Karpas-422 (cell line): ENCODE measurements around the gene XRCC6. TPM values are rescaled to one million over a fixed set of nuclear protein-coding genes. Genes with fewer than 3 reads are reported as not detected.
"Not testable (repeated sequence)": the region's sequence is repeated elsewhere in the genome, so short reads cannot be mapped to it uniquely, and the experiment has no call there.

ENCODE experiments used
- DNase-seq: peaks from one replicate; pipeline ENCODE4 v3.0.0-alpha.2; 2015
- H2AFZ ChIP-seq: fragments of 200-600 bp; sonication (generic); 2 replicates; pipeline ENCODE4 v1.6.1; 2014; ENCODE audit warnings: antibody characterized with exemption, low read length, mixed read lengths
- H3K27ac ChIP-seq: fragments of 200-600 bp; sonication (generic); 2 replicates; pipeline ENCODE4 v1.5.1; 2014; ENCODE audit warnings: mild to moderate bottlenecking, low read length, moderate library complexity
- H3K27me3 ChIP-seq: fragments of 200-600 bp; sonication (generic); 2 replicates; pipeline ENCODE4 v1.6.1; 2014; ENCODE audit warnings: low read length, mixed read lengths
- H3K36me3 ChIP-seq: fragments of 200-600 bp; sonication (generic); 2 replicates; pipeline ENCODE4 v1.6.1; 2014; ENCODE audit warnings: low read length, mixed read lengths; ENCODE audit not compliant: insufficient read depth
- H3K4me1 ChIP-seq: fragments of 200-600 bp; sonication (generic); 2 replicates; pipeline ENCODE4 v1.6.1; 2014; ENCODE audit warnings: mild to moderate bottlenecking, low read length, mixed read lengths
- H3K4me2 ChIP-seq: fragments of 200-600 bp; sonication (generic); 2 replicates; pipeline ENCODE4 v1.6.1; 2014; ENCODE audit warnings: low read length, low read depth, mild to moderate bottlenecking; ENCODE audit not compliant: poor library complexity, severe bottlenecking
- H3K4me3 ChIP-seq: fragments of 200-600 bp; sonication (generic); 2 replicates; pipeline ENCODE4 v1.5.1; 2014; ENCODE audit warnings: mild to moderate bottlenecking, antibody characterized with exemption, low read length, mixed read lengths
- H3K79me2 ChIP-seq: fragments of 200-600 bp; sonication (generic); 2 replicates; pipeline ENCODE4 v1.6.1; 2014; ENCODE audit warnings: mild to moderate bottlenecking, low read length, mixed read lengths
- H3K9ac ChIP-seq: fragments of 200-600 bp; sonication (generic); 2 replicates; pipeline ENCODE4 v1.6.0; 2014; ENCODE audit warnings: low read length
- H3K9me2 ChIP-seq: fragments of 200-600 bp; sonication (generic), shearing (Covaris generic); replicated peaks from 2 replicates; pipeline ENCODE4 v1.6.0; 2014; ENCODE audit warnings: mild to moderate bottlenecking, low read length, moderate library complexity; ENCODE audit not compliant: insufficient read depth
- H3K9me3 ChIP-seq: fragments of 300-700, 200-600 bp; sonication (generic); 2 replicates; pipeline ENCODE4 v1.6.1; 2014; ENCODE audit warnings: low read length, mixed read lengths
- H4K20me1 ChIP-seq: fragments of 200-600 bp; sonication (generic); 2 replicates; pipeline ENCODE4 v1.6.1; 2014; ENCODE audit warnings: mild to moderate bottlenecking, antibody characterized with exemption, low read length, low read depth; ENCODE audit not compliant: insufficient read depth
- total RNA-seq: library from RNA; depleted of rRNA; stranded (reverse); fragments of >200 nt; shearing (Covaris generic); gene quantifications from 2 replicates; pipeline ENCODE4 v1.2.3, GENCODE V29; 2014; ENCODE audit warnings: low replicate concordance

Gene XRCC6
- total RNA-seq, 1 experiment from 2014 or later = 173 TPM

DNA sequence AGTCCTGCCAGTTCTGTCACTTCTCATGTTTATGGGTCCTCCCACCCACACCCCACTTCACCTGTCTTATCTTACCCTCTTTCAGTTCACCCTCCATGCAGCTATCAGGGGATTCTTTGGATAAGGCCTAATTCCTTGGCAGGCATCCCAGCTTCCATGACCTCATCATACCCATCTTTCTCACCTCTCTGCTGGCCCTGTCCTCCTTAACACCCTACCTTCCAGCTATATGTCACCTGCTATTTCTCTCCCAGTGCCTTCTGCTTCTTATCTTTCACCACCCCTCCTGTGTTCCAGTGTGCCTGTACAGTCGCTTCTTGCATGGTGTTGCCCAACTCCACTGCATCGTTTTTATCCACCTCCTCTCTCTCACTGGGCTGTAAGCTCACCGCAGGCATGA lies 39.3 kb downstream of the XRCC6 start:
- Histone ChIP-seq H3K9me2 (no peaks in the 10 kb centered on the region), H3K9ac (no peak overlapping the region), H3K36me3 (peaks cover 52% of the 10 kb centered on the region), H2AFZ (no peak overlapping the region), H3K27me3 (no peaks in the 10 kb centered on the region), H3K4me3 (no peak overlapping the region), H3K79me2 (no peaks in the 10 kb centered on the region), H4K20me1 (no peaks in the 10 kb centered on the region), H3K9me3 (no peaks in the 10 kb centered on the region), H3K27ac (no peak overlapping the region), H3K4me1 (no peaks in the 10 kb centered on the region), H3K4me2 (no peak overlapping the region)
- no peak for DNase-seq

DNA sequence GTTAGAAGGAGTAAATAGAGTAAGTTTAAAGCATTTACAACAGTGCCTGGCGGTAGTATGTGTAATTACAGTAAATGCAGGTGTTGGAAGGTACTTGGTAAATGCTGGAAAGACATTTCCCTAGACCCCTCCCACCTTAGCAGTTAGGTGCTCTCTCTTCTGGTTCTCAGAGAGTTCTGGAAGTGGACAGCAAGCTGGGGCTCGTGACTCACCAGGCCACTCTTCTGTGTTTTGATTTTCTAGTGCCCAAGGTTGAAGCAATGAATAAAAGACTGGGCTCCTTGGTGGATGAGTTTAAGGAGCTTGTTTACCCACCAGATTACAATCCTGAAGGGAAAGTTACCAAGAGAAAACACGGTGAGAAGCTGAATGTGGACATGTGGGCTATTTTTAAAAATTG lies 40.0 kb downstream of the XRCC6 start:
- no peak overlapping the region for H2AFZ ChIP-seq

DNA sequence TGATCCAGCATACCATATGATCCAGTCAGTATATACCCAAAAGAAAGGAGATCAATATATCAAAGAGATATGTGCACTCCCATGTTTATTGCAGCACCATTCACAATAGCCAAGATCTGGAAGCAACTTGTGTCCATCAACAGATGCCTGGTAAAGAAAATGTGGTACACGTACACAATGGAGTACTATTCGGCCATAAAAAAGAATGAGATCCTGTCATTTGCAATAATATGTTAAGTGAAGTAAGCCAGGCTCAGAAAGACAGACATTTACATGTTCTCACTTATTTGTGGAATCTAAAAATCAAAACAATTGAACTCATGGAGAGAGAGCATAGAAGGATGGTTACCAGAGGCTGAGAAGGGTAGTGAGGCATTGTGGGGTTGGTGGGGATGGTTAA lies 40.6 kb downstream of the XRCC6 start:
- H3K79me2 ChIP-seq = no peaks in the 10 kb centered on the region
- H3K27ac ChIP-seq = no peak overlapping the region
- peaks cover 4% of the 10 kb centered on the region for H3K4me1 ChIP-seq
- H4K20me1 ChIP-seq = no peaks in the 10 kb centered on the region
- H3K9ac ChIP-seq = no peak overlapping the region
- DNase-seq = no peak
- H3K27me3 ChIP-seq = no peaks in the 10 kb centered on the region
- no peaks in the 10 kb centered on the region for H3K9me3 ChIP-seq
- no peak overlapping the region for H3K4me2 ChIP-seq
- peaks cover 48% of the 10 kb centered on the region for H3K36me3 ChIP-seq
- H3K9me2 ChIP-seq = no peaks in the 10 kb centered on the region
- no peak overlapping the region for H2AFZ ChIP-seq
- no peak overlapping the region for H3K4me3 ChIP-seq

More for the DNA sequence above, 40.0 kb downstream of the XRCC6 start:
- Histone ChIP-seq H3K9me3 (no peaks in the 10 kb centered on the region), H3K79me2 (no peaks in the 10 kb centered on the region), H3K4me1 (no peaks in the 10 kb centered on the region), H3K4me2 (no peak overlapping the region), H3K36me3 (peaks cover 48% of the 10 kb centered on the region), H3K27ac (no peak overlapping the region), H3K9ac (no peak overlapping the region), H3K27me3 (no peaks in the 10 kb centered on the region), H3K9me2 (no peaks in the 10 kb centered on the region), H4K20me1 (no peaks in the 10 kb centered on the region), H3K4me3 (no peak overlapping the region)
- DNase-seq = no peak

DNA sequence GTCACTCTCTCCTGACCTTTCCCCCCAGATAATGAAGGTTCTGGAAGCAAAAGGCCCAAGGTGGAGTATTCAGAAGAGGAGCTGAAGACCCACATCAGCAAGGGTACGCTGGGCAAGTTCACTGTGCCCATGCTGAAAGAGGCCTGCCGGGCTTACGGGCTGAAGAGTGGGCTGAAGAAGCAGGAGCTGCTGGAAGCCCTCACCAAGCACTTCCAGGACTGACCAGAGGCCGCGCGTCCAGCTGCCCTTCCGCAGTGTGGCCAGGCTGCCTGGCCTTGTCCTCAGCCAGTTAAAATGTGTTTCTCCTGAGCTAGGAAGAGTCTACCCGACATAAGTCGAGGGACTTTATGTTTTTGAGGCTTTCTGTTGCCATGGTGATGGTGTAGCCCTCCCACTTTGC lies 42.5 kb downstream of the XRCC6 start:
- H3K9me3 ChIP-seq, H3K4me2 ChIP-seq, H3K9me2 ChIP-seq, H3K79me2 ChIP-seq, H2AFZ ChIP-seq, DNase-seq, H3K9ac ChIP-seq, H3K27me3 ChIP-seq, H4K20me1 ChIP-seq, H3K4me3 ChIP-seq, H3K27ac ChIP-seq: not testable (repeated sequence)
- H3K36me3 ChIP-seq = peaks cover 39% of the 10 kb centered on the region
- H3K4me1 ChIP-seq = peaks cover 15% of the 10 kb centered on the region

DNA sequence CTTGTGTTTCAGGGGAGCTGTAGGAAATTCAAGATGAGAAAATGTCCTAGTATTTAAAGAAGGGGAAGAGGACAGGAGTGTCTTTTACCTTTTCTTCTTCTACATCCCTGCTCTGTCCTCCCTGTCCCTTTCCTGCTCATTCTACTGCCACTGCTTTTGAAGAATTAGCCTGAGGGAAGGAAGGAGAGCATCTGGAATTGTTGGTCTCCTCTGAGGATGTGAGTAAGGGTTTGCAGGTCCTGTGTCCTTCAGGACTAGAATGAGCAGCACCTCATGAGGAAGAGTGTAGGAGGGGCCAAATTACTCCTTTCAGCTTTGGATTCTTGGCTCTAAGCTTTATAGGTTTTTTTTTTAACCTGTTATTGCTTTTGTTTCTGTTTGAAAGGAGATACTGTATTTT lies 43.4 kb downstream of the XRCC6 start:
- Histone ChIP-seq H4K20me1 (no peaks in the 10 kb centered on the region), H3K9me3 (no peaks in the 10 kb centered on the region), H3K9me2 (no peaks in the 10 kb centered on the region), H3K79me2 (no peaks in the 10 kb centered on the region), H3K4me3 (no peak overlapping the region), H3K36me3 (peaks cover 35% of the 10 kb centered on the region), H3K27ac (no peak overlapping the region), H3K9ac (no peak overlapping the region), H3K4me1 (peaks cover 15% of the 10 kb centered on the region), H3K27me3 (no peaks in the 10 kb centered on the region), H3K4me2 (no peak overlapping the region), H2AFZ (no peak overlapping the region)
- no peak for DNase-seq

DNA sequence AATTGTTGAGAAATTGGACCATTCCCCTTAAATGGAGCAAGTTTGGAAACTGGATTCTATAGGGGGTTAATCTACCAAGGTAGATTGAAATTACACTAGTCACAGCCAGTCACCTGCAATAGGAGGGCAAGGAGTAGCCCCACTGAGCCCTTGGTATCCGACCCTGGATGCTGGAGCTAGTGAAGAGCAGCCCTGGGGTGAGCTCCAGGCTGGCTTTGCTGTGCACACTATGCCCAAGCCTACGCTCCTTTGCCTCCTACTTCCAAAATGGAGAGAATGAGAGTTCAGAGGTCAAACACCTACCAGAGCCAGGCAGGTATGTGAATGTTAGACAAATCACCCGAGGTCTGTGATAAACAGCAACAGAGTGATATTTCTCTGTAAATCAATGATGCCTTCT lies 43.9 kb downstream of the XRCC6 start:
- no peak overlapping the region for H3K4me3 ChIP-seq
- H3K9me3 ChIP-seq = no peaks in the 10 kb centered on the region
- peaks cover 34% of the 10 kb centered on the region for H3K36me3 ChIP-seq
- H3K79me2 ChIP-seq = no peaks in the 10 kb centered on the region
- H2AFZ ChIP-seq = no peak overlapping the region
- H3K9me2 ChIP-seq = no peaks in the 10 kb centered on the region
- no peak for DNase-seq
- H3K4me2 ChIP-seq = no peak overlapping the region
- H3K27ac ChIP-seq = no peak overlapping the region
- H4K20me1 ChIP-seq = no peaks in the 10 kb centered on the region
- no peaks in the 10 kb centered on the region for H3K27me3 ChIP-seq
- no peak overlapping the region for H3K9ac ChIP-seq
- H3K4me1 ChIP-seq = peaks cover 15% of the 10 kb centered on the region

DNA sequence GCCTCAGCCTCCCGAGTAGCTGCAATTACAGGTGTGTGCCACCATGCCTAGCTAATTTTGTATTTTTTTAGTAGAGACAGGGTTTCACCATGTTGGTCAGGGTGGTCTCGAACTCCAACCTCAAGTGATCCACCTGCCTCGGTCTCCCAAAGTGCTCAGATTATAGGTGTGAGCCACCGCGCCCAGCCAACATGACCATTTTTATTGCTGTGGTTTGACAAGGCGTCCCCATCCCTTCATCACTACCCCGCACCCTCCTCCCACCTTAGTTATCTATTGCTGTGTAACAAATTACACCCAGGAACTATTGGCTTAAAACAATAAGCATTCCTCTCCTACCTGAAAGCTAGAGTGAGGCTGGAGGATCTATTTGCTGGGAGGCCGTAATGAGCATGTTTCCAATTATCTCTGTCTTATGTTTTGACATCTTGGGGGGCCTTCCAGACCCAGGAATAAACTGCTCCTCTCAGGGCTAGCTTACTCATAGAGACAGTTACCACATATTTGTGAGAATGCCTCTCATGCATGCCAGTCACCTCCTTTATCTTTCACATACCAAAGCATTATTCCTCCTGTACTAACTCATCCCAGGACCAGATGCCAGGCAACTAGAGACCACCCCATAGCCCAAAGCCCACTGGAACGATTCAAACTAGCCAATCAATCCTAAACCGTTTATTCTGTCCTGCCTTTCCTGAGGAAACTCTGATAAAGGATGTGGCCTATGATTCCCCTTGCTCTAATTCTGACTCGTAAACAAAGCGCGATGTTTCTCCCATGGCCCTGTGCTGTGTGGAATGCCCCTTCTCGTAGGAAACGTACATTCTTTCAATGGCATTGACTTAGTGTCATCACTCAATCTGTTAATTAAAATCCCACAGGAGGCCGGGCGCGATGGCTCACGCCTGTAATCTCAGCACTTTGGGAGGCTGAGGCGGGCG lies 48.1 kb downstream of the XRCC6 start:
- H3K4me1 ChIP-seq = peaks cover 15% of the 10 kb centered on the region
- DNase-seq = no peak
- no peak overlapping the region for H2AFZ ChIP-seq
- no peaks in the 10 kb centered on the region for H3K9me2 ChIP-seq
- peaks cover 6% of the 10 kb centered on the region for H4K20me1 ChIP-seq
- no peak overlapping the region for H3K4me3 ChIP-seq
- H3K27ac ChIP-seq = no peak overlapping the region
- H3K9me3 ChIP-seq = no peaks in the 10 kb centered on the region
- H3K36me3 ChIP-seq = peaks cover 15% of the 10 kb centered on the region
- peaks cover 13% of the 10 kb centered on the region for H3K79me2 ChIP-seq
- no peaks in the 10 kb centered on the region for H3K27me3 ChIP-seq
- no peak overlapping the region for H3K4me2 ChIP-seq
- H3K9ac ChIP-seq = no peak overlapping the region

DNA sequence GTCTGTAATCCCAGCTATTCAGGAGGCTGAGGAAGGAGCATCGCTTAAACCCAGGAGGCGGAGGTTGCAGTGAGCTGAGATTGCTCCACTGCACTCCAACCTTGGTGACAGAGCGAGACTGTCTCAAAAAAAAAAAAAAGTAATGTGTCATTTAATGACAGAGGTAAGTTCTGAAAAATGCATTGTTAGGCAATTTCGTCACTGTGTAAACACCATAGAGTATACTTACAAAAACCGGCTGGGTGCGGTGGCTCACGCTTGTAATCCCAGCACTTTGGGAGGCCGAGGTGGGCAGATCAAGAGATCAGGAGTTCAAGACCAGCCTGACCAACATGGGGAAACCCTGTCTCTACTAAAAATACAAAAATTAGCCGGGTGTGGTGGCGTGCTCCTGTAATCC lies 51.0 kb downstream of the XRCC6 start:
- not testable (repeated sequence) for DNase-seq, H3K9me2 ChIP-seq, H3K4me3 ChIP-seq, H3K4me2 ChIP-seq, H3K27ac ChIP-seq, H3K9ac ChIP-seq, H3K4me1 ChIP-seq, H3K27me3 ChIP-seq, H3K9me3 ChIP-seq, H2AFZ ChIP-seq
- peaks cover 24% of the 10 kb centered on the region for H3K79me2 ChIP-seq
- H4K20me1 ChIP-seq = peaks cover 15% of the 10 kb centered on the region
- H3K36me3 ChIP-seq = peaks cover 17% of the 10 kb centered on the region
